ENCODE data around the gene MYO1F.

DNA sequence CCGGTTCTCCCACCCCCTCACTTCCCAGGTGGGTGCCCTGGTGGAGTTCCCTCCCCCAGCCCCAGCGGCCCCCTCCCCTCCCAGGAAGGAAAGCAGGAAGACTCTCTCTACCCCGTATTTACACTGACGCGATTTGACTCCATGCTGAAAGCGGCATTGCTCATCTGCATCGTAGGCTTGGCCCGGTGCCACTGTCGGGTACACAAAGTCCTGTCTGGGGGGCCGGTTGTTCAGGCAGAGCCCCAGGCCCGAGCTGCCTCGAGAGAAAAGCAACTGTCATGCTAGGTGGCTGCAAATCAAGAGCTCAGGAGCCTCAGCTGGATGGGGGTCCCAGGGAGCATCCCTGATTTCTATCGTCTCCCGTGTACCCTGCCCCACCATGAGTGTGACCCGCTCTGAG lies 18.4 kb upstream of the MYO1F start:
- TF ChIP-seq NFATC3 (CRISPR knock-in tag; IDR thresholded peaks at IDR 0.05) (no peak), MAZ (IDR thresholded peaks at IDR 0.05; ENCODE audit: borderline replicate concordance, low read depth, low read length) (no peak), MAZ (CRISPR knock-in tag; IDR thresholded peaks at IDR 0.05; ENCODE audit: low read depth) (no peak), ZNF737 (CRISPR knock-in tag; IDR thresholded peaks at IDR 0.05; ENCODE audit: borderline replicate concordance) (no peak), EHMT2 (IDR thresholded peaks at IDR 0.05; ENCODE audit: borderline replicate concordance, low read depth, low read length) (no peak), DPF2 (CRISPR knock-in tag; IDR thresholded peaks at IDR 0.05; ENCODE audit: borderline replicate concordance, low read depth) (no peak), POLR2A (IDR thresholded peaks at IDR 0.05; ENCODE audit: insufficient read depth in 1 of 2, low read depth in 2 of 2, low read length in 2 of 2) (no peak)
- TF ChIP-seq, protein P1, sequence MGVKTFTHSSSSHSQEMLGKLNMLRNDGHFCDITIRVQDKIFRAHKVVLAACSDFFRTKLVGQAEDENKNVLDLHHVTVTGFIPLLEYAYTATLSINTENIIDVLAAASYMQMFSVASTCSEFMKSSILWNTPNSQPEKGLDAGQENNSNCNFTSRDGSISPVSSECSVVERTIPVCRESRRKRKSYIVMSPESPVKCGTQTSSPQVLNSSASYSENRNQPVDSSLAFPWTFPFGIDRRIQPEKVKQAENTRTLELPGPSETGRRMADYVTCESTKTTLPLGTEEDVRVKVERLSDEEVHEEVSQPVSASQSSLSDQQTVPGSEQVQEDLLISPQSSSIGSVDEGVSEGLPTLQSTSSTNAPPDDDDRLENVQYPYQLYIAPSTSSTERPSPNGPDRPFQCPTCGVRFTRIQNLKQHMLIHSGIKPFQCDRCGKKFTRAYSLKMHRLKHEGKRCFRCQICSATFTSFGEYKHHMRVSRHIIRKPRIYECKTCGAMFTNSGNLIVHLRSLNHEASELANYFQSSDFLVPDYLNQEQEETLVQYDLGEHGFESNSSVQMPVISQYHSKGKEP (CRISPR knock-in tag; IDR thresholded peaks at IDR 0.05) = no peak
- TF ChIP-seq, protein P2, sequence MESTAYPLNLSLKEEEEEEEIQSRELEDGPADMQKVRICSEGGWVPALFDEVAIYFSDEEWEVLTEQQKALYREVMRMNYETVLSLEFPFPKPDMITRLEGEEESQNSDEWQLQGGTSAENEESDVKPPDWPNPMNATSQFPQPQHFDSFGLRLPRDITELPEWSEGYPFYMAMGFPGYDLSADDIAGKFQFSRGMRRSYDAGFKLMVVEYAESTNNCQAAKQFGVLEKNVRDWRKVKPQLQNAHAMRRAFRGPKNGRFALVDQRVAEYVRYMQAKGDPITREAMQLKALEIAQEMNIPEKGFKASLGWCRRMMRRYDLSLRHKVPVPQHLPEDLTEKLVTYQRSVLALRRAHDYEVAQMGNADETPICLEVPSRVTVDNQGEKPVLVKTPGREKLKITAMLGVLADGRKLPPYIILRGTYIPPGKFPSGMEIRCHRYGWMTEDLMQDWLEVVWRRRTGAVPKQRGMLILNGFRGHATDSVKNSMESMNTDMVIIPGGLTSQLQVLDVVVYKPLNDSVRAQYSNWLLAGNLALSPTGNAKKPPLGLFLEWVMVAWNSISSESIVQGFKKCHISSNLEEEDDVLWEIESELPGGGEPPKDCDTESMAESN (CRISPR knock-in tag; conservative IDR thresholded peaks at IDR 0.05) = no peak

Data from HepG2 (cell line).